GM23338 (cell line): ENCODE measurements around the gene METTL22. TPM values are rescaled to one million over a fixed set of nuclear protein-coding genes. Genes with fewer than 3 reads are reported as not detected.

Experiments used
- ATAC-seq: fragments of 200-7000 bp; cut with Tn5 transposase; 3 replicates; pipeline ENCODE4 v1.9.1; 2020
- DNase-seq: peaks from one replicate; pipeline ENCODE4 v3.0.0-alpha.2; 2015; ENCODE audit warnings: low spot score
- H2AFZ ChIP-seq: fragments of 200-600 bp; sonication (generic); 2 replicates; pipeline ENCODE4 v1.8.0; 2016; ENCODE audit warnings: antibody characterized with exemption, mild to moderate bottlenecking, moderate library complexity
- H3F3A ChIP-seq: fragments of 200-600 bp; sonication (generic); replicated peaks from 2 replicates; pipeline ENCODE4 v1.8.0; 2017; ENCODE audit warnings: antibody characterized with exemption, mixed run types, low read depth
- H3K27ac ChIP-seq: fragments of 200-600 bp; sonication (generic); 2 replicates; pipeline ENCODE4 v1.6.1; 2016; ENCODE audit warnings: low read depth
- H3K27me3 ChIP-seq: fragments of 200-600 bp; sonication (generic); 2 replicates; pipeline ENCODE4 v1.8.0; 2016; ENCODE audit warnings: mild to moderate bottlenecking, mixed run types, moderate library complexity; ENCODE audit not compliant: insufficient read depth
- H3K36me3 ChIP-seq: fragments of 200-600 bp; sonication (generic); 2 replicates; pipeline ENCODE4 v1.8.0; 2016; ENCODE audit warnings: mild to moderate bottlenecking; ENCODE audit not compliant: insufficient read depth
- H3K4me1 ChIP-seq: fragments of 200-600 bp; sonication (generic); 2 replicates; pipeline ENCODE4 v1.8.0; 2016; ENCODE audit warnings: mild to moderate bottlenecking, moderate library complexity; ENCODE audit not compliant: insufficient read depth
- H3K4me2 ChIP-seq: fragments of 200-600 bp; sonication (generic); 2 replicates; pipeline ENCODE4 v1.7.1; 2017; ENCODE audit warnings: mixed run types
- H3K4me3 ChIP-seq: fragments of 200-600 bp; sonication (generic); 2 replicates; pipeline ENCODE4 v1.6.1; 2016; ENCODE audit warnings: mixed run types
- H3K79me2 ChIP-seq: fragments of 200-600 bp; sonication (generic); replicated peaks from 2 replicates; pipeline ENCODE4 v1.8.0; 2017; ENCODE audit warnings: mild to moderate bottlenecking; ENCODE audit not compliant: insufficient read depth
- H3K9me2 ChIP-seq: fragments of 200-600 bp; sonication (generic); 2 replicates; pipeline ENCODE4 v1.8.0; 2017; ENCODE audit not compliant: insufficient read depth
- H4K20me1 ChIP-seq: fragments of 200-600 bp; sonication (generic); replicated peaks from 2 replicates; pipeline ENCODE4 v1.8.0; 2017; ENCODE audit warnings: mild to moderate bottlenecking; ENCODE audit not compliant: insufficient read depth
- H3K27ac Mint-ChIP-seq: 2 replicates; pipeline ENCODE4 v1.8.0; 2020; ENCODE audit warnings: inconsistent platforms, mild to moderate bottlenecking, moderate library complexity, mixed read lengths
- H3K27me3 Mint-ChIP-seq: 3 replicates; pipeline ENCODE4 v1.8.0; 2022; ENCODE audit warnings: low read depth, mild to moderate bottlenecking, moderate library complexity, mixed read lengths, inconsistent platforms; ENCODE audit not compliant: insufficient read depth, poor library complexity
- H3K36me3 Mint-ChIP-seq: 3 replicates; pipeline ENCODE4 v1.8.0; 2021; ENCODE audit warnings: low read depth, mild to moderate bottlenecking, inconsistent platforms, moderate library complexity, mixed read lengths
- H3K4me1 Mint-ChIP-seq: 3 replicates; pipeline ENCODE4 v1.8.0; 2020; ENCODE audit warnings: mild to moderate bottlenecking, inconsistent platforms, mixed read lengths
- H3K4me3 Mint-ChIP-seq: 3 replicates; pipeline ENCODE4 v1.8.0; 2021; ENCODE audit warnings: moderate library complexity, mild to moderate bottlenecking, inconsistent platforms, mixed read lengths
- H3K9me3 Mint-ChIP-seq: 3 replicates; pipeline ENCODE4 v1.8.0; 2020; ENCODE audit warnings: moderate library complexity, mild to moderate bottlenecking, inconsistent platforms, mixed read lengths
- CREB1 ChIP-seq: fragments of 250-450 bp; sonication (Bioruptor Pico); IDR thresholded peaks from 2 replicates; pipeline ENCODE4 v1.5.0; 2020; ENCODE audit warnings: low read depth, mild to moderate bottlenecking, moderate library complexity
- EZH2 ChIP-seq: fragments of 200-600 bp; sonication (generic); IDR thresholded peaks from one replicate; pipeline ENCODE4 v1.8.0; 2017; ENCODE audit warnings: antibody characterized with exemption, mild to moderate bottlenecking, low read depth; ENCODE audit not compliant: unreplicated experiment
- EZH2phosphoT487 ChIP-seq: fragments of 200-600 bp; sonication (generic); IDR thresholded peaks from one replicate; pipeline ENCODE4 v1.8.1; 2018; ENCODE audit warnings: antibody characterized with exemption; ENCODE audit not compliant: unreplicated experiment
- JUNB ChIP-seq: IDR thresholded peaks from one replicate; pipeline ENCODE4 v1.6.1; 2016; ENCODE audit warnings: antibody characterized with exemption; ENCODE audit not compliant: unreplicated experiment
- POLR2AphosphoS5 ChIP-seq: IDR thresholded peaks from 2 replicates; pipeline ENCODE4 v1.6.1; 2016; ENCODE audit warnings: antibody characterized with exemption, low read depth
- ZNF331 ChIP-seq: fragments of 250-450 bp; sonication (Bioruptor Pico); IDR thresholded peaks from 2 replicates; pipeline ENCODE4 v1.5.0; 2020; ENCODE audit warnings: low read depth, mild to moderate bottlenecking, moderate library complexity
- polyA plus RNA-seq: library from polyadenylated mRNA; unstranded; fragments of >200 nt; fragmentation: Nextera tagmentation; extraction: Ambion mirVana; gene quantifications from 2 replicates; pipeline ENCODE4 v1.2.1, GENCODE V29; 2016
- total RNA-seq: library from RNA; depleted of rRNA; stranded (reverse); fragments of >200 nt; shearing (Covaris generic); gene quantifications from 2 replicates; pipeline ENCODE4 v1.2.3, GENCODE V29; 2014
- TF ChIP-seq, protein P1 (sequence below): fragments of 250-450 bp; sonication (Bioruptor Pico); IDR thresholded peaks from 2 replicates; pipeline ENCODE4 v1.5.0; 2020; ENCODE audit warnings: mild to moderate bottlenecking, moderate library complexity
- TF ChIP-seq, protein P2 (sequence below), 2 experiments: fragments of 200-600 bp in 1 of 2; sonication (generic) in 1 of 2; conservative IDR thresholded peaks; 2 replicates each; pipeline versions ENCODE4 v1.5.1 to v1.6.1; 2016 to 2017; ENCODE audit warnings: antibody characterized with exemption in 2 of 2, low read depth in 2 of 2, mild to moderate bottlenecking in 2 of 2, moderate library complexity in 1 of 2

Gene METTL22
- total and polyA plus RNA-seq, 2 experiments from 2014 or later: 51.4 to 51.8 TPM

DNA sequence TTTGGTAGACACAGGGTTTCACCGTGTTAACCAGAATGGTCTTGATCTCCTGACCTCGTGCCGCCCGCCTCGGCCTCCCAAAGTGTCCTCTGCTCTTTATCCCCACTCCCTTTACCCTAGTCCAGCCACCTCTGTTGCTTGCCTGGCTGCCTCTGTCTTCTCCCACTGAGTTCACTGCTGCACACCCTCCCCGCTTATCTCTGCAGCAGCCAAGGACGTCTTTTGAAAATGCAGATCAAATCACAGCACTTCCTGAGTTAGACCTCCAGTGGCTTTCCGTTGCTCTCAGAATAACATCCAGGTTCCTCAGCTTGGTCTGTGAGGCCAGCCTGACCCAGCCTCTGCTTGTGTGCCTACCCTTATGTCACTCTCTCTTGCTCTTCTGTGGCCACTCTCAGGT lies 5.4 kb downstream of the METTL22 start:
- TF ChIP-seq JUNB: no peak
- TF ChIP-seq POLR2AphosphoS5: no peak
- TF ChIP-seq, protein P1, sequence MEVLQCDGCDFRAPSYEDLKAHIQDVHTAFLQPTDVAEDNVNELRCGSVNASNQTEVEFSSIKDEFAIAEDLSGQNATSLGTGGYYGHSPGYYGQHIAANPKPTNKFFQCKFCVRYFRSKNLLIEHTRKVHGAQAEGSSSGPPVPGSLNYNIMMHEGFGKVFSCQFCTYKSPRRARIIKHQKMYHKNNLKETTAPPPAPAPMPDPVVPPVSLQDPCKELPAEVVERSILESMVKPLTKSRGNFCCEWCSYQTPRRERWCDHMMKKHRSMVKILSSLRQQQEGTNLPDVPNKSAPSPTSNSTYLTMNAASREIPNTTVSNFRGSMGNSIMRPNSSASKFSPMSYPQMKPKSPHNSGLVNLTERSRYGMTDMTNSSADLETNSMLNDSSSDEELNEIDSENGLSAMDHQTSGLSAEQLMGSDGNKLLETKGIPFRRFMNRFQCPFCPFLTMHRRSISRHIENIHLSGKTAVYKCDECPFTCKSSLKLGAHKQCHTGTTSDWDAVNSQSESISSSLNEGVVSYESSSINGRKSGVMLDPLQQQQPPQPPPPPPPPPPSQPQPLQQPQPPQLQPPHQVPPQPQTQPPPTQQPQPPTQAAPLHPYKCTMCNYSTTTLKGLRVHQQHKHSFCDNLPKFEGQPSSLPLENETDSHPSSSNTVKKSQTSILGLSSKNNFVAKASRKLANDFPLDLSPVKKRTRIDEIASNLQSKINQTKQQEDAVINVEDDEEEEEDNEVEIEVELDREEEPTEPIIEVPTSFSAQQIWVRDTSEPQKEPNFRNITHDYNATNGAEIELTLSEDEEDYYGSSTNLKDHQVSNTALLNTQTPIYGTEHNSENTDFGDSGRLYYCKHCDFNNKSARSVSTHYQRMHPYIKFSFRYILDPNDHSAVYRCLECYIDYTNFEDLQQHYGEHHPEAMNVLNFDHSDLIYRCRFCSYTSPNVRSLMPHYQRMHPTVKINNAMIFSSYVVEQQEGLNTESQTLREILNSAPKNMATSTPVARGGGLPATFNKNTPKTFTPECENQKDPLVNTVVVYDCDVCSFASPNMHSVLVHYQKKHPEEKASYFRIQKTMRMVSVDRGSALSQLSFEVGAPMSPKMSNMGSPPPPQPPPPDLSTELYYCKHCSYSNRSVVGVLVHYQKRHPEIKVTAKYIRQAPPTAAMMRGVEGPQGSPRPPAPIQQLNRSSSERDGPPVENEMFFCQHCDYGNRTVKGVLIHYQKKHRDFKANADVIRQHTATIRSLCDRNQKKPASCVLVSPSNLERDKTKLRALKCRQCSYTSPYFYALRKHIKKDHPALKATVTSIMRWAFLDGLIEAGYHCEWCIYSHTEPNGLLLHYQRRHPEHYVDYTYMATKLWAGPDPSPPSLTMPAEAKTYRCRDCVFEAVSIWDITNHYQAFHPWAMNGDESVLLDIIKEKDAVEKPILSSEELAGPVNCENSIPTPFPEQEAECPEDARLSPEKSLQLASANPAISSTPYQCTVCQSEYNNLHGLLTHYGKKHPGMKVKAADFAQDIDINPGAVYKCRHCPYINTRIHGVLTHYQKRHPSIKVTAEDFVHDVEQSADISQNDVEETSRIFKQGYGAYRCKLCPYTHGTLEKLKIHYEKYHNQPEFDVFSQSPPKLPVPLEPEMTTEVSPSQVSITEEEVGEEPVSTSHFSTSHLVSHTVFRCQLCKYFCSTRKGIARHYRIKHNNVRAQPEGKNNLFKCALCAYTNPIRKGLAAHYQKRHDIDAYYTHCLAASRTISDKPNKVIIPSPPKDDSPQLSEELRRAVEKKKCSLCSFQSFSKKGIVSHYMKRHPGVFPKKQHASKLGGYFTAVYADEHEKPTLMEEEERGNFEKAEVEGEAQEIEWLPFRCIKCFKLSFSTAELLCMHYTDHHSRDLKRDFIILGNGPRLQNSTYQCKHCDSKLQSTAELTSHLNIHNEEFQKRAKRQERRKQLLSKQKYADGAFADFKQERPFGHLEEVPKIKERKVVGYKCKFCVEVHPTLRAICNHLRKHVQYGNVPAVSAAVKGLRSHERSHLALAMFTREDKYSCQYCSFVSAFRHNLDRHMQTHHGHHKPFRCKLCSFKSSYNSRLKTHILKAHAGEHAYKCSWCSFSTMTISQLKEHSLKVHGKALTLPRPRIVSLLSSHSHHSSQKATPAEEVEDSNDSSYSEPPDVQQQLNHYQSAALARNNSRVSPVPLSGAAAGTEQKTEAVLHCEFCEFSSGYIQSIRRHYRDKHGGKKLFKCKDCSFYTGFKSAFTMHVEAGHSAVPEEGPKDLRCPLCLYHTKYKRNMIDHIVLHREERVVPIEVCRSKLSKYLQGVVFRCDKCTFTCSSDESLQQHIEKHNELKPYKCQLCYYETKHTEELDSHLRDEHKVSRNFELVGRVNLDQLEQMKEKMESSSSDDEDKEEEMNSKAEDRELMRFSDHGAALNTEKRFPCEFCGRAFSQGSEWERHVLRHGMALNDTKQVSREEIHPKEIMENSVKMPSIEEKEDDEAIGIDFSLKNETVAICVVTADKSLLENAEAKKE: no peak
- TF ChIP-seq ZNF331 (CRISPR knock-in tag): no peak
- TF ChIP-seq, protein P2, sequence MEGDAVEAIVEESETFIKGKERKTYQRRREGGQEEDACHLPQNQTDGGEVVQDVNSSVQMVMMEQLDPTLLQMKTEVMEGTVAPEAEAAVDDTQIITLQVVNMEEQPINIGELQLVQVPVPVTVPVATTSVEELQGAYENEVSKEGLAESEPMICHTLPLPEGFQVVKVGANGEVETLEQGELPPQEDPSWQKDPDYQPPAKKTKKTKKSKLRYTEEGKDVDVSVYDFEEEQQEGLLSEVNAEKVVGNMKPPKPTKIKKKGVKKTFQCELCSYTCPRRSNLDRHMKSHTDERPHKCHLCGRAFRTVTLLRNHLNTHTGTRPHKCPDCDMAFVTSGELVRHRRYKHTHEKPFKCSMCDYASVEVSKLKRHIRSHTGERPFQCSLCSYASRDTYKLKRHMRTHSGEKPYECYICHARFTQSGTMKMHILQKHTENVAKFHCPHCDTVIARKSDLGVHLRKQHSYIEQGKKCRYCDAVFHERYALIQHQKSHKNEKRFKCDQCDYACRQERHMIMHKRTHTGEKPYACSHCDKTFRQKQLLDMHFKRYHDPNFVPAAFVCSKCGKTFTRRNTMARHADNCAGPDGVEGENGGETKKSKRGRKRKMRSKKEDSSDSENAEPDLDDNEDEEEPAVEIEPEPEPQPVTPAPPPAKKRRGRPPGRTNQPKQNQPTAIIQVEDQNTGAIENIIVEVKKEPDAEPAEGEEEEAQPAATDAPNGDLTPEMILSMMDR (conservative IDR thresholded peaks at IDR 0.05; ENCODE audit: low read depth in 2 of 2): no peak
- TF ChIP-seq CREB1 (CRISPR knock-in tag): no peak
- TF ChIP-seq EZH2phosphoT487: no peak
- TF ChIP-seq EZH2: no peak
- H3K4me1 ChIP-seq: peaks cover 7% of the 10 kb centered on the region; the same call in 1 of the 2 replicates
- DNase-seq (no peak), ATAC-seq (no peak)
- peaks cover 28% of the 10 kb centered on the region for H4K20me1 ChIP-seq
- H3F3A ChIP-seq: no peaks in the 10 kb centered on the region
- Mint-ChIP-seq H3K27me3 (peaks cover 4% of the 10 kb centered on the region), H3K4me1 (peaks cover 2% of the 10 kb centered on the region; the same call in 1 of the 3 replicates), H3K4me3 (no peak overlapping the region), H3K9me3 (no peaks in the 10 kb centered on the region; the same call in 2 of the 3 replicates), H3K27ac (no peak overlapping the region; the same call in 1 of the 2 replicates), H3K36me3 (peaks cover 76% of the 10 kb centered on the region)
- H3K79me2 ChIP-seq: peaks cover 37% of the 10 kb centered on the region
- peaks cover 29% of the 10 kb centered on the region for H3K36me3 ChIP-seq
- no peaks in the 10 kb centered on the region for H3K27me3 ChIP-seq
- H3K4me2 ChIP-seq: no peak overlapping the region
- H2AFZ ChIP-seq: no peak overlapping the region
- H3K27ac ChIP-seq: no peak overlapping the region
- no peak overlapping the region for H3K4me3 ChIP-seq
- no peaks in the 10 kb centered on the region for H3K9me2 ChIP-seq
